Chondrocyte (in vitro differentiated cells): ENCODE results near the gene ATP5PF. TPM values are rescaled to one million over a fixed set of nuclear protein-coding genes. Genes with fewer than 3 reads are reported as not detected.

Experiments
- DNase-seq: peaks from one replicate; pipeline ENCODE4 v3.0.0; 2021; ENCODE audit warnings: mixed read lengths, low spot score
- H3K27ac Mint-ChIP-seq: one replicate; pipeline ENCODE4 v1.8.0; 2021; ENCODE audit warnings: mild to moderate bottlenecking, moderate library complexity, mixed read lengths; ENCODE audit not compliant: unreplicated experiment
- H3K27me3 Mint-ChIP-seq: 2 replicates; pipeline ENCODE4 v1.8.0; 2021; ENCODE audit warnings: low read depth, mixed read lengths
- H3K36me3 Mint-ChIP-seq: 2 replicates; pipeline ENCODE4 v1.8.0; 2021; ENCODE audit warnings: low read depth, mixed read lengths
- H3K4me1 Mint-ChIP-seq: 2 replicates; pipeline ENCODE4 v1.8.0; 2021; ENCODE audit warnings: low read depth, mild to moderate bottlenecking, mixed read lengths
- H3K4me3 Mint-ChIP-seq: one replicate; pipeline ENCODE4 v1.8.0; 2021; ENCODE audit warnings: mild to moderate bottlenecking, moderate library complexity, mixed read lengths; ENCODE audit not compliant: unreplicated experiment
- H3K9me3 Mint-ChIP-seq: 2 replicates; pipeline ENCODE4 v1.8.0; 2021; ENCODE audit warnings: low read depth, mixed read lengths
- total RNA-seq: library from RNA; stranded (reverse); gene quantifications from 3 replicates; pipeline ENCODE4 v1.2.1, GENCODE V29; 2021
- TF ChIP-seq, protein P1 (sequence below): fragments of 200-600 bp; sonication (generic); IDR thresholded peaks from 2 replicates; pipeline ENCODE4 v1.5.0; 2021; ENCODE audit warnings: antibody characterized with exemption, mild to moderate bottlenecking, moderate library complexity

ATP5PF gene
- total RNA-seq, 1 donor from 2014 or later, result 102 TPM

DNA sequence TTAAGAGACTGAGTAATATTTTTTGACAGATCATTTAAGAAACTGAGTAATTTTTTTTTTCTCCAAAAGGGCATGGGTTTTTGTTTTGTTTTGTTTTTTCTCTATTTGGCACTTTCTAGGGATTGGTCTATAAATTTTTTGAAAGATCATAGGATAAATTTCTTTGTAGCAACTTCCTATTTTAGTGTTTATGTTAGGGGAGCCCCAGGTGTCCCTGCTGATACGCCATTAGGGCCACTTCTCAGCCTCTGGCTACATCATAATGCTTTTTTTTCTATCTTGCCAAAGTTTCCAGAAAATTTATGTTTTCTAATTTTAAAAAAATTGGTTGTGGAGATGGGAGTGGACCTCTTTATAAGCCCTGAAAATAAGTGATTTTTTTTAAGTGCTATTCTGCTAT lies 2.7 kb upstream of the ATP5PF start:
- H3K4me3 Mint-ChIP-seq, result no peak overlapping the region
- H3K27me3 Mint-ChIP-seq, result no peaks in the 10 kb centered on the region
- no peak overlapping the region for H3K27ac Mint-ChIP-seq
- no peaks in the 10 kb centered on the region for H3K9me3 Mint-ChIP-seq
- H3K36me3 Mint-ChIP-seq, result no peaks in the 10 kb centered on the region
- DNase-seq, result no peak
- peaks cover 32% of the 10 kb centered on the region for H3K4me1 Mint-ChIP-seq
- TF ChIP-seq, protein P1, sequence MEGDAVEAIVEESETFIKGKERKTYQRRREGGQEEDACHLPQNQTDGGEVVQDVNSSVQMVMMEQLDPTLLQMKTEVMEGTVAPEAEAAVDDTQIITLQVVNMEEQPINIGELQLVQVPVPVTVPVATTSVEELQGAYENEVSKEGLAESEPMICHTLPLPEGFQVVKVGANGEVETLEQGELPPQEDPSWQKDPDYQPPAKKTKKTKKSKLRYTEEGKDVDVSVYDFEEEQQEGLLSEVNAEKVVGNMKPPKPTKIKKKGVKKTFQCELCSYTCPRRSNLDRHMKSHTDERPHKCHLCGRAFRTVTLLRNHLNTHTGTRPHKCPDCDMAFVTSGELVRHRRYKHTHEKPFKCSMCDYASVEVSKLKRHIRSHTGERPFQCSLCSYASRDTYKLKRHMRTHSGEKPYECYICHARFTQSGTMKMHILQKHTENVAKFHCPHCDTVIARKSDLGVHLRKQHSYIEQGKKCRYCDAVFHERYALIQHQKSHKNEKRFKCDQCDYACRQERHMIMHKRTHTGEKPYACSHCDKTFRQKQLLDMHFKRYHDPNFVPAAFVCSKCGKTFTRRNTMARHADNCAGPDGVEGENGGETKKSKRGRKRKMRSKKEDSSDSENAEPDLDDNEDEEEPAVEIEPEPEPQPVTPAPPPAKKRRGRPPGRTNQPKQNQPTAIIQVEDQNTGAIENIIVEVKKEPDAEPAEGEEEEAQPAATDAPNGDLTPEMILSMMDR, result no peak

DNA sequence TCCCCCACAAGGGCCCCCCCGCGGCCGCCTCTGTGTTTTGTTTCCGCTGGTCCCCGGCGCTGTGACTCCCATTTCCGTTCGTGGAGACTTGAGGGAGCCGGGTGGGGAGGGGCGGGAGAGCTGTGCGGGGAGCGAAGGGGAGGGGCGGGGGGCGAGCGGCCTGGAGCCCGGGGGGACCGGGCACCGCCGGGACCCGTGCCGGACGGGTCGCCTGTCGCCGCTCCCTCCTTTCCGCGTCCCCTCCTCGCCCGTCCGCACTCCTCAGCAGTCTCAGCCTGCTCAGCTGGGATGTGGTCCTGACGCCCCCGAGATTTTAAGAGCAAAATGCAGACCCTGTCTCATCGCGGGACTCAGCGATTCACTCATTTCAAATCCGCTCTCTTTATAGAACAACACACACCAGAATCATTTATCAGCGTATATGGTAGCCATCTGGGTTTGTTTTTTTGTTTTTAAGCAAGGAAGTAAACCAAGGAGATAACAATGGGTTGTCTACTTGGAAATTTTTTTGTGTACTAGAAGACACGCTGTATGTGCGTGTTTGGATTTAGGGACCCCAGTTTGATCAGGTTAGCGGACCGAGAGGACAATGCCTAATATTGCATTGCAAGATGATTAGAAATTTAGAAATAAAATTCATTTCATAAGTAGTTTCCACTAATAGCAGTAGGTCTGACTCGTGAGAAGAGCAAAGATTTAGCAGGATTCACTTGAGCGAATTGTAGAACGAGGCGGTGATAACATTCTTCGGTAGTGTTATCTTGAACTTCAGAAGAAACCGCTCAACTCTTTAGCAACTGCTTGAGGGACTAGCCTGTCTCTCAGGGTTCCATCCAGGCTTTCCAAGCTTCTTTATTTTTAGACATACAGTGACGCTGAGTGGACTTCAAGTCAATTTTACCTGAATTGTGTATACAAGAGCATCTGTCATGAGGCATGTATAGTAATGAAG lies 1.2 kb upstream of the ATP5PF start:
- H3K9me3 Mint-ChIP-seq, result no peaks in the 10 kb centered on the region
- DNase-seq, result peak; percentile 95
- no peaks in the 10 kb centered on the region for H3K36me3 Mint-ChIP-seq

DNA sequence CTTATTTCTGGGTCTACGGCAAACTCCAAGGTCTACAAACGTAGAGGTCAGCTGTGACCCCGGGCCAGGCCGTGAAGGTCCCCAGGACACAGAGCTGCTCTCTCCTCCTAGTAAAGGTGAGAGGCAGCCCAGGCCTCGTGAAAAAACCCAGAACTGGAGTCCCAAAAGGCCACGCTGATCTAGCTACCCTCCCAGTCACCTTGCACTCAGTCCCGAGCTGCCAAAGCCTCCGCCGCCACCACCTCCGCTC lies 125 bp downstream of the ATP5PF start:
- Mint-ChIP-seq H3K4me1 (peaks cover 36% of the 10 kb centered on the region), H3K9me3 (no peaks in the 10 kb centered on the region), H3K27ac (peak overlapping the region; percentile 100), H3K27me3 (no peaks in the 10 kb centered on the region), H3K4me3 (peak overlapping the region; percentile 98), H3K36me3 (no peaks in the 10 kb centered on the region)
- no peak for DNase-seq
- TF ChIP-seq, protein P1, result no peak

More for the DNA sequence above, 1.2 kb upstream of the ATP5PF start:
- Mint-ChIP-seq H3K27ac (peak overlapping the region; percentile 92), H3K4me1 (peaks cover 36% of the 10 kb centered on the region), H3K27me3 (no peaks in the 10 kb centered on the region), H3K4me3 (peak overlapping the region; percentile 98)
- TF ChIP-seq, protein P1, result no peak

DNA sequence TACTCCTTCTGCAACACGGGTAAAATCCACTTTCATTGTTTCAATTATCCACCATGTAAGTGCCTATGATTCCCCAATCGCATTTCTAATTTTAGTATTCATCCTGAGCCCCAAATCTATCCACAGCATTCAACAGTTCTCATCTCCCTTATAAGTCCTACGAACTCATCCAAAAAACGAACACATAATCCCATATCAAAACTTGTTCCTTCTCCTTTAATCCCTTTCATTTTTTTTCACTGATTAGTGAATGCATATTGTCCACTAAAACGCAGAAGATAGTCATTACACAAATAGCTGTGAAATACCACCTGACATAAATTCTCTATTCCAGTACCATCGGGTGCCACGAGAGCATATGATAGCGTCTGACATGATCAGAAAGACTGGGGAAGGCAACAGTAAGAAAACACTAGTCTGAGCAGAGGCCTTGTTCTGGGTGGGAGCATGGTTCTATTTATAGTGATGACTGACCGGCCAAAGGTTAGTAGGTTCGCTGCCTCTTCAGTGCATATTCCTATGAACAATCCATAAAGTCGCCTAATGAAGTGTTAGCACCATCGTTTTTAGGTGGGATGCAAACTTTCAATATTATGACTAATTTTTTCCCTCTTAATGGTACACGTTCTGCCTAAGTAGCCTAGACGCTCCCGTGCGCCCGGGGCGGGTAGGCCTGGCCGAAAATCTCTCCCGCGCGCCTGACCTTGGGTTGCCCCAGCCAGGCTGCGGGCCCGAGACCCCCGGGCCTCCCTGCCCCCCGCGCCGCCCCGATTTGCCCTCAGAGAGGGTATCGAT lies 648 bp downstream of the ATP5PF start:
- Mint-ChIP-seq H3K27ac (peak overlapping the region; percentile 100), H3K36me3 (peaks cover 3% of the 10 kb centered on the region), H3K27me3 (no peaks in the 10 kb centered on the region), H3K9me3 (no peaks in the 10 kb centered on the region), H3K4me3 (peak overlapping the region; percentile 98), H3K4me1 (peaks cover 36% of the 10 kb centered on the region)
- DNase-seq, result no peak
- TF ChIP-seq, protein P1, result no peak

DNA sequence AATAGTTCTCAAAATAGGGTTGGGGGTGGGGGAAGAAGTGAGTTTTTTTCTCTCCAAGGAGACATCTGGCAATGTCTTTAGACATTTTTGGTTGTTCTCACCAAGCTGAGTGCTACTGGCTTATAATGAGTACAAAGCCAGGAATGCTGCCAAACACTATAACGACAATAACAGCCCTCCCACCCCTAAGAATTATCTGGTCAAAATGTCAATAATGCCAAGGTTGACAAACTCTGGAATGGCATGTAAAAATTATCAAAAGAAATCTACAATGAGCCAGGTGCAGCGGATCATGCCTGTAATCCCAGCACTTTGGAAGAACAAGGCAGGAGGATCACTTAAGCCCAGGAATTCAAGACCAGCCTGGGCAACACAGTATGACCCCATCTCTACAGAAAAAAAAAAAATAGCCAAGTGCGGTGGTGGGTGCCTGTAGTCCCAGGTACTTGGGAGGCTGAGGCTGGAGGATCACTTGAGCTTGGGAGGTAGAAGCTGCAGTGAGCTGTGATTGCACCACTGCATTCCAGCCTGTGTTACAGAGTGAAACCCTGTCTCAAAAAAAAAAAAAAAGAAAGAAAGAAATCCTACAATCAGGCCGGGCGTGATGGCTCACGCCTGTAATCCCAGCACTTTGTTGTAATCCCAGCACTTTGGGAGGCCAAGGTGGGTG lies 2.5 kb downstream of the ATP5PF start:
- DNase-seq, result no peak
- H3K4me3 Mint-ChIP-seq, result no peak overlapping the region
- no peaks in the 10 kb centered on the region for H3K9me3 Mint-ChIP-seq
- H3K27me3 Mint-ChIP-seq, result no peaks in the 10 kb centered on the region
- TF ChIP-seq, protein P1, result no peak
- peaks cover 33% of the 10 kb centered on the region for H3K4me1 Mint-ChIP-seq
- peaks cover 14% of the 10 kb centered on the region for H3K36me3 Mint-ChIP-seq
- peak overlapping the region; percentile 37 for H3K27ac Mint-ChIP-seq
